ENCODE data around the gene ARRDC5. TPM values are rescaled to one million over a fixed set of nuclear protein-coding genes. Genes with fewer than 3 reads are reported as not detected.
"Not testable (repeated sequence)": the region's sequence is repeated elsewhere in the genome, so short reads cannot be mapped to it uniquely, and the experiment has no call there.

ARRDC5 gene
- 4.3 TPM for total RNA-seq

GRCh38 chr19:4902796-4903195, at the start of gene ARRDC5:
TSS of gene ARRDC5 (minus strand) at chr19:4902896. CDS start at chr19:4902825, 71 bp downstream.
- Histone ChIP-seq H3K4me1 (ENCODE audit: insufficient read depth, low read length) (peaks cover 15% of the 10 kb centered on the region), H3K9me3 (ENCODE audit: low read depth, low read length) (no peaks in the 10 kb centered on the region), H3K27me3 (ENCODE audit: insufficient read depth, low read length) (no peaks in the 10 kb centered on the region), H3K4me3 (ENCODE audit: low read length) (no peak within 1 kb of the TSS)

- Histone ChIP-seq H3K4me1 (ENCODE audit: insufficient read depth, low read length) (no peaks in the 10 kb centered on the region), H3K27me3 (ENCODE audit: insufficient read depth, low read length) (no peaks in the 10 kb centered on the region), H3K4me3 (ENCODE audit: low read length) (no peak overlapping the region), H3K9me3 (ENCODE audit: low read depth, low read length) (no peaks in the 10 kb centered on the region)
Observed at GRCh38 chr19:4951656-4952055, 49.0 kb upstream of the ARRDC5 start.

- H3K9me3 ChIP-seq (ENCODE audit: low read depth, low read length); H3K27me3 ChIP-seq (ENCODE audit: insufficient read depth, low read length); H3K4me3 ChIP-seq (ENCODE audit: low read length); H3K4me1 ChIP-seq (ENCODE audit: insufficient read depth, low read length): not testable (repeated sequence)
Observed at GRCh38 chr19:4950650-4951049, 48.0 kb upstream of the ARRDC5 start.

GRCh38 chr19:4941638-4942169, 39.0 kb upstream of the ARRDC5 start:
- H3K27me3 ChIP-seq (ENCODE audit: insufficient read depth, low read length); H3K4me1 ChIP-seq (ENCODE audit: insufficient read depth, low read length); H3K4me3 ChIP-seq (ENCODE audit: low read length); H3K9me3 ChIP-seq (ENCODE audit: low read depth, low read length): not testable (repeated sequence)

- Histone ChIP-seq H3K4me1 (ENCODE audit: insufficient read depth, low read length) (no peaks in the 10 kb centered on the region), H3K27me3 (ENCODE audit: insufficient read depth, low read length) (no peaks in the 10 kb centered on the region), H3K4me3 (ENCODE audit: low read length) (no peak overlapping the region), H3K9me3 (ENCODE audit: low read depth, low read length) (no peaks in the 10 kb centered on the region)
Observed at GRCh38 chr19:4939466-4939865, 36.8 kb upstream of the ARRDC5 start.

GRCh38 chr19:4938461-4938860, 35.8 kb upstream of the ARRDC5 start:
- H3K4me1 ChIP-seq (ENCODE audit: insufficient read depth, low read length); H3K27me3 ChIP-seq (ENCODE audit: insufficient read depth, low read length); H3K4me3 ChIP-seq (ENCODE audit: low read length); H3K9me3 ChIP-seq (ENCODE audit: low read depth, low read length): not testable (repeated sequence)

- no peaks in the 10 kb centered on the region for H3K27me3 ChIP-seq (ENCODE audit: insufficient read depth, low read length)
- H3K4me3 ChIP-seq (ENCODE audit: low read length), result no peak overlapping the region
- H3K9me3 ChIP-seq (ENCODE audit: low read depth, low read length), result no peaks in the 10 kb centered on the region
- H3K4me1 ChIP-seq (ENCODE audit: insufficient read depth, low read length), result no peaks in the 10 kb centered on the region
Observed at GRCh38 chr19:4937060-4937459, 34.4 kb upstream of the ARRDC5 start.

GRCh38 chr19:4935444-4935843, 32.7 kb upstream of the ARRDC5 start:
- H3K9me3 ChIP-seq (ENCODE audit: low read depth, low read length), result no peaks in the 10 kb centered on the region
- H3K4me3 ChIP-seq (ENCODE audit: low read length), result no peak overlapping the region
- no peaks in the 10 kb centered on the region for H3K27me3 ChIP-seq (ENCODE audit: insufficient read depth, low read length)
- H3K4me1 ChIP-seq (ENCODE audit: insufficient read depth, low read length), result no peaks in the 10 kb centered on the region

GRCh38 chr19:4933528-4933927, 30.8 kb upstream of the ARRDC5 start:
- Histone ChIP-seq H3K27me3 (ENCODE audit: insufficient read depth, low read length) (no peaks in the 10 kb centered on the region), H3K9me3 (ENCODE audit: low read depth, low read length) (no peaks in the 10 kb centered on the region), H3K4me1 (ENCODE audit: insufficient read depth, low read length) (no peaks in the 10 kb centered on the region), H3K4me3 (ENCODE audit: low read length) (no peak overlapping the region)

- Histone ChIP-seq H3K27me3 (ENCODE audit: insufficient read depth, low read length) (no peaks in the 10 kb centered on the region), H3K4me1 (ENCODE audit: insufficient read depth, low read length) (no peaks in the 10 kb centered on the region), H3K4me3 (ENCODE audit: low read length) (no peak overlapping the region), H3K9me3 (ENCODE audit: low read depth, low read length) (no peaks in the 10 kb centered on the region)
Observed at GRCh38 chr19:4932711-4933110, 30.0 kb upstream of the ARRDC5 start.

- no peaks in the 10 kb centered on the region for H3K9me3 ChIP-seq (ENCODE audit: low read depth, low read length)
- no peaks in the 10 kb centered on the region for H3K27me3 ChIP-seq (ENCODE audit: insufficient read depth, low read length)
- no peaks in the 10 kb centered on the region for H3K4me1 ChIP-seq (ENCODE audit: insufficient read depth, low read length)
Observed at GRCh38 chr19:4930664-4931063, 28.0 kb upstream of the ARRDC5 start.

GRCh38 chr19:4929186-4929585, 26.5 kb upstream of the ARRDC5 start:
- H3K27me3 ChIP-seq (ENCODE audit: insufficient read depth, low read length), result no peaks in the 10 kb centered on the region
- H3K9me3 ChIP-seq (ENCODE audit: low read depth, low read length), result no peaks in the 10 kb centered on the region
- no peaks in the 10 kb centered on the region for H3K4me1 ChIP-seq (ENCODE audit: insufficient read depth, low read length)
- H3K4me3 ChIP-seq (ENCODE audit: low read length), result no peak overlapping the region

More at GRCh38 chr19:4930664-4931063, 28.0 kb upstream of the ARRDC5 start:
- H3K4me3 ChIP-seq (ENCODE audit: low read length), result no peak overlapping the region

- Histone ChIP-seq H3K4me3 (ENCODE audit: low read length) (no peak overlapping the region), H3K27me3 (ENCODE audit: insufficient read depth, low read length) (no peaks in the 10 kb centered on the region), H3K4me1 (ENCODE audit: insufficient read depth, low read length) (peaks cover 13% of the 10 kb centered on the region), H3K9me3 (ENCODE audit: low read depth, low read length) (no peaks in the 10 kb centered on the region)
Observed at GRCh38 chr19:4923276-4923747, 20.6 kb upstream of the ARRDC5 start.

GRCh38 chr19:4922530-4923275, 20.0 kb upstream of the ARRDC5 start:
- no peaks in the 10 kb centered on the region for H3K27me3 ChIP-seq (ENCODE audit: insufficient read depth, low read length)
- H3K4me3 ChIP-seq (ENCODE audit: low read length), result no peak overlapping the region
- no peaks in the 10 kb centered on the region for H3K9me3 ChIP-seq (ENCODE audit: low read depth, low read length)
- peaks cover 13% of the 10 kb centered on the region for H3K4me1 ChIP-seq (ENCODE audit: insufficient read depth, low read length)

GRCh38 chr19:4916292-4917082, 13.8 kb upstream of the ARRDC5 start:
- H3K9me3 ChIP-seq (ENCODE audit: low read depth, low read length), result no peaks in the 10 kb centered on the region
- peak overlapping the region; percentile 76 for H3K4me3 ChIP-seq (ENCODE audit: low read length)
- no peaks in the 10 kb centered on the region for H3K27me3 ChIP-seq (ENCODE audit: insufficient read depth, low read length)
- H3K4me1 ChIP-seq (ENCODE audit: insufficient read depth, low read length), result peaks cover 56% of the 10 kb centered on the region
